Lung microvascular endothelial cell (primary cell): Measurements from ENCODE around the gene LVRN. TPM values are rescaled to one million over a fixed set of nuclear protein-coding genes. Genes with fewer than 3 reads are reported as not detected.

Source experiments
- DNase-seq, 2 donors: peaks; one replicate each; pipeline versions ENCODE4 v3.0.0 to v3.0.0-alpha.2; 2010; ENCODE audit warnings: low read depth in 2 of 2
- total RNA-seq: library from RNA; depleted of rRNA; stranded (reverse); fragments of >200 nt; gene quantifications from 2 replicates; pipeline ENCODE4 v1.2.1, GENCODE V29; 2014

LVRN gene
- total RNA-seq, 1 donor from 2014 or later = under 0.01 TPM

GRCh38 chr5:115961381-115962238 is 665 bp upstream of the LVRN start:
- DNase-seq = no peak

- DNase-seq = peak; percentile 21 to 29
Observed at GRCh38 chr5:115962565-115963402, 509 bp downstream of the LVRN start.

GRCh38 chr5:115963566-115963965 is 1.3 kb downstream of the LVRN start:
- no peak for DNase-seq

GRCh38 chr5:115968770-115969169 is 6.5 kb downstream of the LVRN start:
- no peak for DNase-seq

GRCh38 chr5:115977096-115977495 is 14.8 kb downstream of the LVRN start:
- no peak for DNase-seq

GRCh38 chr5:115977988-115978387 is 15.7 kb downstream of the LVRN start:
- peak; percentile 19 to 39 for DNase-seq

GRCh38 chr5:115978779-115979178 is 16.5 kb downstream of the LVRN start:
- DNase-seq = no peak

- DNase-seq = no peak
Observed at GRCh38 chr5:115979201-115980041, 17.1 kb downstream of the LVRN start.

GRCh38 chr5:115983519-115983918 is 21.2 kb downstream of the LVRN start:
- no peak for DNase-seq

GRCh38 chr5:115985802-115986757 is 23.8 kb downstream of the LVRN start:
- DNase-seq = no peak

GRCh38 chr5:115988002-115988401 is 25.7 kb downstream of the LVRN start:
- DNase-seq = no peak

GRCh38 chr5:115992848-115993350 is 30.6 kb downstream of the LVRN start:
- no peak for DNase-seq

- no peak for DNase-seq
Observed at GRCh38 chr5:115995351-115995750, 33.1 kb downstream of the LVRN start.

GRCh38 chr5:116002116-116002906 is 40.0 kb downstream of the LVRN start:
- no peak for DNase-seq

- DNase-seq = no peak
Observed at GRCh38 chr5:116004248-116004647, 42.0 kb downstream of the LVRN start.

- DNase-seq = no peak
Observed at GRCh38 chr5:116009806-116010205, 47.5 kb downstream of the LVRN start.

- no peak for DNase-seq
Observed at GRCh38 chr5:116011046-116011445, 48.8 kb downstream of the LVRN start.

GRCh38 chr5:116013207-116013785 is 51.0 kb downstream of the LVRN start:
- DNase-seq = no peak

- no peak for DNase-seq
Observed at GRCh38 chr5:116013936-116014335, 51.7 kb downstream of the LVRN start.
